Activated CD4-positive, alpha-beta T cell treated with anti-CD3 and anti-CD28 coated beads, Interleukin-2, amount 10 ng/mL, durations not matched to agents 24 days and 14 days (primary cell): ENCODE results near the gene REL. TPM values are rescaled to one million over a fixed set of nuclear protein-coding genes. Genes with fewer than 3 reads are reported as not detected.
A peak's percentile ranks its signal among the peaks of the same experiment; 100 is the strongest.
"Not testable (repeated sequence)": the region's sequence is repeated elsewhere in the genome, so short reads cannot be mapped to it uniquely, and the experiment has no call there.

Experiments
- DNase-seq: peaks from one replicate; pipeline ENCODE4 v3.0.0; 2022
- H3K27ac Mint-ChIP-seq: one replicate; pipeline ENCODE4 v1.8.0; 2022; ENCODE audit warnings: mild to moderate bottlenecking, mixed read lengths
- H3K27me3 Mint-ChIP-seq: one replicate; pipeline ENCODE4 v1.8.0; 2022; ENCODE audit warnings: mixed read lengths
- H3K36me3 Mint-ChIP-seq: one replicate; pipeline ENCODE4 v1.8.0; 2022; ENCODE audit warnings: low read depth, mild to moderate bottlenecking, mixed read lengths
- H3K4me1 Mint-ChIP-seq: one replicate; pipeline ENCODE4 v1.8.0; 2021; ENCODE audit warnings: mixed read lengths
- H3K4me3 Mint-ChIP-seq: one replicate; pipeline ENCODE4 v1.8.0; 2022; ENCODE audit warnings: mild to moderate bottlenecking, moderate library complexity, mixed read lengths
- H3K9me3 Mint-ChIP-seq: one replicate; pipeline ENCODE4 v1.8.0; 2021; ENCODE audit warnings: mixed read lengths
- intact Hi-C: fragments of 100-400 bp; cut with micrococcal nuclease; formaldehyde crosslinking; loops from one replicate; pipeline ENCODE4 v1.15.1; 2023
- total RNA-seq: library from RNA; stranded (reverse); gene quantifications from 2 replicates; pipeline ENCODE4 v1.2.3, GENCODE V29; 2022

Gene REL
- total RNA-seq, 1 donor from 2014 or later = 88.7 TPM

DNA sequence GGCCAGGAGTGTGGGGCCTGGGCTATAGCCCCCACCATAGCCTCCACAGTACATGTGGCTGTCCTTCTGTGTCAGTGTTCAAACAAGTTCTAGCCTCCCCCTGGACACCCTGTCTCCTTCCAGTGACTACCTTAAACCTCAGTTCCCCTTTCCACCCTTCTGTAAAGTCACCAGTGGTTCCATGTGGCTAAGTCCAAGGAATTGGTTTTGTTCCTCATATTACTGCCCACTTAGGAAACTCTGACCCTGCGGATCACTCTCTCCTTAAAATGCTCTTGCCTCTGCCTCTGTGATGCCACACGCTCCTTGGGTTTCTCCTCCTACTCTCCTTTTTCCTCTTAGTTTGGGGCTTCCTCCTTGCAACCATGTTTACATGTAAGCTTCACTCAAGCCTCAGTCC is 27.8 kb upstream of the REL start:
- Mint-ChIP-seq H3K9me3 (no peaks in the 10 kb centered on the region), H3K36me3 (no peaks in the 10 kb centered on the region), H3K4me1 (peaks cover 2% of the 10 kb centered on the region), H3K4me3 (no peak overlapping the region), H3K27me3 (peaks cover 2% of the 10 kb centered on the region), H3K27ac (no peak overlapping the region)
- intact Hi-C loops = no loop called here
- DNase-seq = no peak

DNA sequence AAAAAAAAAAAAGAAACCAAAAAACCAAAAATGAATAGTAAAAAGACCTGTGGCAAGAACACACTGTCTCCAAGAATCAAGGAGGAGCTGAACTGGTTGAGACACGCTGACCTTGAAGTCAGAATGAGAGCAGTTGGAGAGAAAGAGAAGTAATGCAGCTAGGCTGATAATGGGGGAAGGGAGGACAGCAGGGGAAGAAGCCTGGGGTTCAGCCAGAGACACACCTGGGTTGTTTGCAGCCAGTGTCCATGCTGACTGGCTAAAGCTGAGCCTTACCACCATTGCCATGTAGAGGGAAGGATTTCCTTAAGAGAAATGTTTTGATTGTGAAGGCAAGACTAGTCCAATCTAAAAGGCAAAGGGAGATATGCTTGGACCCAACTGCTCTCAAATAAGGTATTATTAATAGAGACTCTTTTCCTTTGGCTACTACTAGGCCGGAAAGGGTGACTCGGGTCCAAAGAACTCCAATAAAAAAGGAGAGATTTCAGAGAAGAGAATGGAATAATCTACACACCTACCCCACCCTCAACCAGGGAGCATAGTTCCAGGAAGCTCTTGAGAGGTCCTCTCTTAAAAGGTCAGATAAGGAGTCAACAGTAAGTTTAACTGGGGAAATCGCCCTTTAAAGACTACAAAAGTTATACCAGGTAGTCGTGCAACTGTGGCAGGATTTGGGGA is 25.2 kb upstream of the REL start:
- no peak for DNase-seq
- H3K4me1 Mint-ChIP-seq = peaks cover under 1% of the 10 kb centered on the region
- peaks cover 4% of the 10 kb centered on the region for H3K27me3 Mint-ChIP-seq
- no peak overlapping the region for H3K4me3 Mint-ChIP-seq
- no peak overlapping the region for H3K27ac Mint-ChIP-seq
- no peaks in the 10 kb centered on the region for H3K9me3 Mint-ChIP-seq
- intact Hi-C loops = no loop called here
- H3K36me3 Mint-ChIP-seq = no peaks in the 10 kb centered on the region

DNA sequence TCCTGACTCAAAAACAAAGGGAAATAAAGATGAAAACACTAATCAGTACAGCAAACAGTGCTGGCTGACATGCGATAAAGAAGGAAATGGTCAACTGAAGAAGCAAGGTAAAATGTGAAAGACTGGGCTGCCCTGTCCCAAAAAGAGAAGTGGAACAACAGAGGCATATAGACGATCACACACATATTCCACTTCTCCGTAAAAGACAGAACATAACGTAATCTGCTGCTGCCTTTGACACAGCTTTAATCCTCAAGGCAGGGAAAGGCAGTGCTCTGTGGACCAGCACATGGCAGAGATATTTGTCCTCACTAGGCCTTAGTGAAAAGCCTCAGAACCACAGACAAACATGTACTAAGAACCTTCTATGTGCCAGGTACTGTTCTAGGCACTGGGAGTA is 24.3 kb upstream of the REL start:
- H3K27me3 Mint-ChIP-seq = peaks cover 4% of the 10 kb centered on the region
- no peak for DNase-seq
- H3K36me3 Mint-ChIP-seq = no peaks in the 10 kb centered on the region
- H3K9me3 Mint-ChIP-seq = no peaks in the 10 kb centered on the region
- H3K27ac Mint-ChIP-seq = no peak overlapping the region
- no peak overlapping the region for H3K4me3 Mint-ChIP-seq
- H3K4me1 Mint-ChIP-seq = peaks cover 3% of the 10 kb centered on the region
- intact Hi-C loops = no loop called here

DNA sequence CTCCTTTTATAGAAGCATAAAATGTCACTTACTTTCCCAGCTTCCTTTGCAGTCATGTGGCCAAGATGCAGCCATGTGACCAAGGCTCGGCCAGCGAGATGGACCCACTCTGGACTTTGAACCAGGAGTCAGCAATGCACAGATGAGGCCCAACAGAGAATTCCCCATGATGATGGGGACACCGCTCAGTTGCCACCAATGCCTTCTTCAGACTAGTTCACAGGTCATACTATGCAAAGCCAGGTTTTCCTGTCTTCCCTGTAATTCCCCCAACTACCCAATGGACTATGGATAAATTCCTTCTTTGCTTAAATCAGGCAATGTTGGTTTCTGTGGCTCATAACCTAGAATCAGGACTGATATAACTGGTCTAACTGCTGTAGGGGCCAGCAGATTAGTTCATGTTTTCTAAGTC is 22.5 kb upstream of the REL start:
- Mint-ChIP-seq H3K27ac (no peak overlapping the region), H3K4me3 (no peak overlapping the region), H3K36me3 (no peaks in the 10 kb centered on the region), H3K4me1 (peaks cover 8% of the 10 kb centered on the region), H3K27me3 (peaks cover 2% of the 10 kb centered on the region), H3K9me3 (no peaks in the 10 kb centered on the region)
- DNase-seq = no peak
- intact Hi-C loops = no loop called here

DNA sequence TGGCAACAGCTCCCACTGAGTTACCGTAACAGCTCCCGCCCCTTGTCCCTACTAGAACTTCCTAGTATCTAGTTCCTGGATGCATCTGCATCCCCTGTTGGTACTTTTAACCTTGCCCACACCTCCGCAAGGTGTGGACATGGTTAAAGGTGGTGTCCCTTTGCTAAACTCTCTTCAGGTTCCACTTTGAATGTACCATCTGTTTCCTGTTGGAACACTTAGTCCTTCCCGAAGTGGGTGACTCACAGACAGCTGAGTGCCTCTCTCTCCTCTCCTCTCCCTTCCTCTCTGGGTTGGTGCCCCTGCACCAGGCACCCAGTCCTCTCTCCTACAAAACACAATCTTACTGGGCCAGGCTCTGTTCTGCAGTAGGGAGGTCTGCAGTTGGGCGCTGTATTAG is 19.6 kb upstream of the REL start:
- Mint-ChIP-seq H3K4me3 (no peak overlapping the region), H3K27ac (no peak overlapping the region), H3K4me1 (peaks cover 8% of the 10 kb centered on the region), H3K36me3 (peaks cover 5% of the 10 kb centered on the region), H3K9me3 (peaks cover 3% of the 10 kb centered on the region), H3K27me3 (peaks cover 2% of the 10 kb centered on the region)
- DNase-seq = no peak
- intact Hi-C loops = no loop called here

DNA sequence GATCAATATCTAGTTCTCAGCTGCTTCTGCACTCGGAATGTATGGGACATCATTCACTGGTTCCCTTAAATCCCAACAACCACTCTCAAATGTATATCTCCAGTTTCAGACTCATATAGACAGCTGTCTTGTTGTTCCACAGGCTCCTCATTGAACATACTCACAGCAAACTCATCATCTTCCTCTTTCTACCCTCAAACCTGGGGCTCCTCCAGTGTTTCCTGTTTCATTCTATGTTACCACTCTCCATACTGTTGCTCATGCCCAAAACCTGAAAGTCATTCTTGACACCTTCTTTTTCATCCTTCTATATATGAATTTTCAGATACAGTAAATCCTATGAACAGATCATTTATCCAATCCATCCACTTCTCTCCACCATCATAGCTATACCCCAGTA is 18.7 kb upstream of the REL start:
- H3K36me3 Mint-ChIP-seq = peaks cover 11% of the 10 kb centered on the region
- H3K4me1 Mint-ChIP-seq = peaks cover 14% of the 10 kb centered on the region
- no peak overlapping the region for H3K27ac Mint-ChIP-seq
- intact Hi-C loops = no loop called here
- no peak for DNase-seq
- H3K27me3 Mint-ChIP-seq = peaks cover 2% of the 10 kb centered on the region
- peaks cover 9% of the 10 kb centered on the region for H3K9me3 Mint-ChIP-seq
- H3K4me3 Mint-ChIP-seq = no peak overlapping the region

DNA sequence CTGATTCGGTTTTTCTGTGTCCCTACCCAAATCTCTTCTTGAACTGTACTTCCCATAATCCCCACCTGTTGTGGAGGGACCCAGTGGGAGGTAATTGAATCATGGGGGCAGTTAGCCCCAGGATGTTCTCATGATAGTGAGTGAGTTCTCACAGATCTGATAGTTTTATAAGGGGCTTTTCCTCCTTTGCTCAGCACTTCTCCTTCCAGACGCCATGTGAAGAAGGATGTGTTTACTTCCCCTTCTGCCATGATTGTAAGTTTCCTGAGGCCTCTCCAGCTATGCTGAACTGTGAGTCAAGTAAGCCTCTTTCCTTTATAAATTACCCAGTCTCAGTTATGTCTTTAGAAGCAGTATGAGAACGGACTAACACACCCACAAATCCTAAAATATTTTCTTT is 16.0 kb upstream of the REL start:
- peaks cover 18% of the 10 kb centered on the region for H3K9me3 Mint-ChIP-seq
- H3K36me3 Mint-ChIP-seq = peaks cover 19% of the 10 kb centered on the region
- DNase-seq, intact Hi-C loops, H3K27me3 Mint-ChIP-seq, H3K27ac Mint-ChIP-seq, H3K4me3 Mint-ChIP-seq: not testable (repeated sequence)
- peaks cover 20% of the 10 kb centered on the region for H3K4me1 Mint-ChIP-seq

DNA sequence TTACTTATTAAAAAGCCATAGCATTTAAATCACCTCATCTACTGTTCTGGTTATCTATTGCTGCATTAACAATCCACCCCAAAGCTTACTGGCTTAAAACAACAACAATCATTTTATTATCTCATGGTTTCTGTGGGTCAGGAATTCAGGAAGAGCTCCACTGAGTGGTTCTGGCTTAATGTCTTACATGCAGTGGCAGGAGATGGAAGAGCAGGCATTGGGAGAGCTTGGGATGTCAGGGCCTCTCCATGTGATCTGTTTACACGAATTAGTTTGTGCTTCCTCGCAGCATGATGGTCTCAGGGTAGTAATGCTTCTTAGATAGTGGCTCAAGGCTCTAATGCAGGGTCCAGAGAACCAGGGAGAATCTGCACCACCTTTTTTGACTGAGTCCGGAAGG is 14.4 kb upstream of the REL start:
- Mint-ChIP-seq H3K4me1 (peaks cover 18% of the 10 kb centered on the region), H3K4me3 (no peak overlapping the region), H3K9me3 (peaks cover 18% of the 10 kb centered on the region), H3K27me3 (no peaks in the 10 kb centered on the region), H3K36me3 (peaks cover 19% of the 10 kb centered on the region), H3K27ac (no peak overlapping the region)
- no peak for DNase-seq
- intact Hi-C loops = no loop called here

DNA sequence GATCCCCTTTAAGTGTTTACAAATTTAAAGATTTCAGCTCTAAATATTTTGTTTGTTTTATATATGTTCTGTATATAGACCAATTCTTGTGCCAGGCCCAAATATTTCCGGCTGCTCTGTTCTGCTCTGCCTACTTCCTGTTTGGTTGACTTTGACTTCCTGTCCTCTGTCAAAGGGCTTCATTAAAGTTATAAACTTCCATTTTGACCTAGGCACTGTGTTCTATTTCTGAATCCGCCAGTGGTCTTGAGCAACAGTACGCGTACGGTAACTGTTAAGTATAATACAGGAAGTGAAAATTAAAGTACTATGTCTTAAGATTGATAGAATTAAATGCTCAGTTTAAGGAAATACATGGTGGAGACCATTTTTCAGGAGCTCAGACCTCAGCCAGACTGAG is 13.5 kb upstream of the REL start:
- intact Hi-C loops = no loop called here
- peaks cover 18% of the 10 kb centered on the region for H3K9me3 Mint-ChIP-seq
- no peaks in the 10 kb centered on the region for H3K27me3 Mint-ChIP-seq
- DNase-seq = peak; percentile 69
- H3K27ac Mint-ChIP-seq = peak overlapping the region; percentile 79
- peaks cover 19% of the 10 kb centered on the region for H3K36me3 Mint-ChIP-seq
- peaks cover 20% of the 10 kb centered on the region for H3K4me1 Mint-ChIP-seq
- H3K4me3 Mint-ChIP-seq = no peak overlapping the region

DNA sequence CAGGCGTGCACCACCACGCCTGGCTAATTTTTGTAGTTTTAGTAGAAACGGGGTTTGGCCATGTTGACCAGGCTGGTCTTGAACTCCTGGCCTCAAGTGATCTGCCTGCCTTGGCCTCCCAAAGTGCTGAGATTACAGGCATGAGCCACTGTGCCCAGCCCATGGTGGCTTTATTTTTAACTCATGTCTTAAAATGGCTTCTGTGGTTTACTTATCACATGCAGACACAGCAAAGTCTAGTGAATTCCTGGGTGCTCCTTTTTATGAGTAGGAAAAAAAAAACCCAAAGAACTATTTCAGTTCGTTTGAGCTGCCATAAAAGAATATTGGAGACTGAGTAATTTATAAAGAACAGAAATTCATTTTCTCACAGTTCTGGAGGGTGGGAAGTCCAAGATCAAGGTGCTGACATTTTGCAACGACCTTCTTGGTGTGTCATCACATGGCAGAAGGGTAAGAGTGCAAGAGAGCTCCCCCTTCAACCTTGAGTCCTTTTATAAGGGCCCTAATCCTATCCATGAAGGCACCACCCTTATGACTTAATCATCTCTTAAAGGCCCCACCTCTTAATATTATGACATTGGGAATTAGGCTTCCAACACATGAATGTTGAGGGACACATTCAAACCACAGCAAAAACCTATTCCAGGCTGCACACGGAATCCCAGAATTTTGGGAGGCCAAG is 12.6 kb upstream of the REL start:
- intact Hi-C loops = no loop called here
- peaks cover 19% of the 10 kb centered on the region for H3K36me3 Mint-ChIP-seq

DNA sequence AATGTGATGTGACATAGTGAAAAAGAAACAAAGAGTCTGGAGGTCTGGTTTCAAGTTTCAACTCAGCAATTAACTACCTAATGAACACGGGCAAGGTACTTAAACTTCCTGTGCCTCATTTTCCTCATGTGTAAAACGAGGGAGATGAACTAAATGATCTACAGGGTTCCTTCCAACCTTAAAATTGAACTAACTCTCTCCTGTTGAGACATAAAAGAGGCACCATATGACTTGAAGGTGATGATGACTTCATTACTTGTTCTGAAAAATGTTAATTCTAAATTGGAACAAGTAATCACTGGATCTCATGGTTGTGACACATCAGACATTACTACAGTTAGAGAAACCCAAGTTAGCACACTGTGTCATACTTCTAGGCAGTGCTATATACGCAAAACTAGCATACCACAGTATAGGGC is 8.9 kb upstream of the REL start:
- peaks cover 22% of the 10 kb centered on the region for H3K4me1 Mint-ChIP-seq
- H3K9me3 Mint-ChIP-seq = peaks cover 9% of the 10 kb centered on the region
- H3K27ac Mint-ChIP-seq = peak overlapping the region; percentile 51
- H3K36me3 Mint-ChIP-seq = peaks cover 10% of the 10 kb centered on the region
- H3K27me3 Mint-ChIP-seq = no peaks in the 10 kb centered on the region
- intact Hi-C loops = loop anchor here (1.0 kb wide), 5 partner anchors 9 to 105 kb away; partner anchors contain the start of gene REL
- H3K4me3 Mint-ChIP-seq = no peak overlapping the region
- no peak for DNase-seq

More for the DNA sequence above, 12.6 kb upstream of the REL start:
- DNase-seq = no peak
- H3K27me3 Mint-ChIP-seq = no peaks in the 10 kb centered on the region
- peaks cover 18% of the 10 kb centered on the region for H3K9me3 Mint-ChIP-seq
- H3K4me3 Mint-ChIP-seq = no peak overlapping the region
- H3K27ac Mint-ChIP-seq = peak overlapping the region; percentile 32
- peaks cover 21% of the 10 kb centered on the region for H3K4me1 Mint-ChIP-seq

DNA sequence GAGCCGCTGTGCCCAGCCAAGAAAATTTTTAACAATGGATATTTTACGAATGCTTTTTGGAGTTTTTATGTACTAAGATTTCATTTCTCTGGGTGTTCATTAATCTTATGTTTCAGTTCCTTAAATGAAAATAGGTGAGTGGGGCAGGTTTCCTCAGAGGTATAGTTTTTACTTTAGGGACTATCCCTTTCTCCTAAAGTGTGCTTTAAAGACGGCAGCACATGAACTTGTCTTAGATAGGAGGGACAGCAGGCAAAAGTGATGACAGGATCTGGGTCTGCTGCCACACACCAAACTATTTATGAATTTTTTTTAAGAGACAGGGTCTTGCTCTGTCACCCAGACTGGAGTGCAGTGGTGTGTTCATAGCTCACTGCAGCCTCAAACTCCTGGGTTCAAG is 8.0 kb upstream of the REL start:
- intact Hi-C loops = no loop called here
- no peak overlapping the region for H3K4me3 Mint-ChIP-seq
- no peak for DNase-seq
- H3K9me3 Mint-ChIP-seq = peaks cover 3% of the 10 kb centered on the region
- H3K27ac Mint-ChIP-seq = peak overlapping the region; percentile 69
- H3K27me3 Mint-ChIP-seq = no peaks in the 10 kb centered on the region
- peaks cover 15% of the 10 kb centered on the region for H3K4me1 Mint-ChIP-seq
- H3K36me3 Mint-ChIP-seq = peaks cover 3% of the 10 kb centered on the region

DNA sequence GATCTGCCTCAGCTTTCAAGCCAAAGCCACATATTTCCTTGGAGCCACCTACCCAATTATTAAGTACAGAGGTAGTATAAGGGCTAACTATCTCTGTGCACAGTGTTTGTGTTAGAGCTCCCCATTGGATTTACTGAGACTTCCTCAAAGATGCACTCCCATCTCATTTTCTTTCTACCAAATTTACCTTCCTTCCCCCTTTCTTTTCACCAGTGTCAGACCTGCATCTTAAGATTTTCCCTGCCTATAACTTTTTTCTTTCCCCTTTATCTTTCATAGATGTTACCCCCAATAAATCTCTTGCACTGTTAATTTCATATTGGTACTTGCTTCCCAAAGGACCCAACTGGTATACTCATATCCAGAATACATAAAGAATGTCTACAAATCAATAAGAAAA is 5.9 kb upstream of the REL start:
- DNase-seq = no peak
- Mint-ChIP-seq H3K27me3 (no peaks in the 10 kb centered on the region), H3K4me1 (peaks cover 22% of the 10 kb centered on the region), H3K9me3 (no peaks in the 10 kb centered on the region), H3K27ac (no peak overlapping the region), H3K4me3 (no peak overlapping the region), H3K36me3 (peaks cover 1% of the 10 kb centered on the region)
- intact Hi-C loops = no loop called here

DNA sequence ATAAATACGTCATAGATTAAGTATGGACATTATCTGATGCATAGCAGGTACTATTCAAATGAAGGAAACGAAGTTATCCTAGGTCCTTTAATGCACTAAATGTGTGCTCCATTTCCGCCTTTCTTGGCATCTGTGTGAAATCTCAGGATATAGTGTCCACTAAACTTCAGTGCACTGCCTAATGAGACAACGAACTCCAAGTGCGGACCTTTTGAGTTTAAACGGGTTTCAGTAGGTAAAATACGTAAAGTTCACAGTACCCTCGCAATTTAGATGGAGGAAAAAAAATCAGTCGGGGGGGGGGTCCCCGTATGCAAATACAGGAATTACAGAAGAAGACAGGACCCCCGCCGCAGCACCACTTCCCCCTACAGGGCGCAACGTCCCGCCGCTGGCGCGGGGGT is 729 bp upstream of the REL start:
- H3K4me1 Mint-ChIP-seq = peaks cover 16% of the 10 kb centered on the region
- peaks cover 25% of the 10 kb centered on the region for H3K36me3 Mint-ChIP-seq
- intact Hi-C loops = loop anchor here (1.0 to 5.0 kb wide), 10 partner anchors 8 to 972 kb away; partner anchors contain the start of genes FAM161A, PAPOLG and XPO1
- no peaks in the 10 kb centered on the region for H3K9me3 Mint-ChIP-seq
- H3K27ac Mint-ChIP-seq = peak overlapping the region; percentile 97
- no peaks in the 10 kb centered on the region for H3K27me3 Mint-ChIP-seq
- DNase-seq = no peak
- peak overlapping the region; percentile 84 for H3K4me3 Mint-ChIP-seq
